HG03342 (cell line): ENCODE measurements around the gene ARFGAP3.

ENCODE experiments used
- ATAC-seq: cut with Tn5 transposase; IDR thresholded peaks from one replicate; pipeline ENCODE4 v1.9.1; 2021; ENCODE audit warnings: mild to moderate bottlenecking, moderate library complexity; ENCODE audit not compliant: unreplicated experiment

ARFGAP3 gene

DNA sequence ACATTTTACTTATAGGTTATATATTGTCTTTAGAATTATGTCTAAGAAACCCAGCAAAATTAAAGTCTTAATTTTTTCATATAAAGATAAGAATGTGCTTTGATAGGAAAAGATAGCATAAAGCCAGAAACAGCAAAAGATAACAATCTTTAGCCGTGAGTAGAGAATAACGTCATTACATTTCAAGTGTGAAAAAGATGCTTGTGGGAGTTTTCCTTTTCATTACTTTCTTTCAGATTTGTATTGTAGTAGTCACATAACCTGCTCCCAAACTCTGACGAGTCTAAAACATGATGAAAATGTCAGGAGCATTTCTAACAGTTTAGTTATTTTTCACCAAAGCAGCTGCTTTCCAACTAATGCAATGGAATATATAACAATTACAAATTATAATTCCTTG, 31.3 kb downstream of the ARFGAP3 start:
- ATAC-seq = no peak

DNA sequence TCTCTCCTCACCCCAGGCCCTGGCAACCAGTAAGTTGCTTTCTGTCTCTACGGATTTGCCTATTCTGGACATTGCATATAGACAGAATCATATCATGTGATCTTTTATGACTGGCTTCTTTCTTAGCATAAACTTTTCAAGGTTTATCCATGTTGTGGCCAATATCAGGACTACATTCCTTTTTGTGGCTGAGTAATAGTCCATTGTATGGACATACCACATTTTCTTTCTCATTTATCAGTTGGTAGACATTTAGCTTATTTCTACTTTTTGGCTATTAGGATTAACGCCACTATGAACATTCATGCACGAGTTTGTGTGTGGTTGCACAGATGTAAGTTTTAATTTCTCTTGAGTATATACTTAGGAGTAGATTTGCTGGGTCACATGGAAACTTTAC, 35.7 kb downstream of the ARFGAP3 start:
- no peak for ATAC-seq

DNA sequence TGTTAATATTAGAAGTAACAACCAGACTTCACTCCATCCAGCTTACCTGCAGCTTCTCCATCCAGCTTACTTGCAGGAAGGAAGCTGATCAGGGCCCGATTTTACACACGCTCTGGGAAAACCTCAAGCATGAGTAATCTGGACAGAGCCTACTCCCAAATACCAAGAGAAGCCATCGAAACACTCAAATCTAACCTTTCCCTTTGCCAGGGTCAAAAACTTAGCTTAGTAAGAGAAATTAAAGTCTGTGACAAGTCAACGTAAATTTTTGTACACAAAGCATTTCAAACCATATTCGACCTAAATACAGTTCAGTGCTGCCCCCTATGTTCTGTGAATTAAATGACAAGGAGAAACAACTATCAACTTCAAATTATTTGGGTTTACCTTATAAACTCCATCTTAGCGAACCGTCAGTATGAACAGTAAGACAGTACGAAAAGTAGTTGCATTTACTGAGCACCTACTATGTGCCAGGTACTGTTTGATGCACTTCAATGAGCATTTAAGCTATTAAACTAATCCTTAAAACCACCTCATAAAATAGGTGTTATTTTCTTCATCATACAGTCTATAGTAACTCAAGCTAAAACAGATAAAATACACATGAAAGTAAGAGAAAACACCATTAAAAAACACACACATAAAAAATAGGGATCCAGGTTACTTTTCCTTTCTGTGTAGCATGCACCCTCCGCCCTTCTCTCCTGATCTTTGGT, 36.9 kb downstream of the ARFGAP3 start:
- no peak for ATAC-seq

- ATAC-seq = no peak
Measured at GRCh38 chr22:42819412-42820044, 37.5 kb downstream of the ARFGAP3 start.

GRCh38 chr22:42817556-42817955, 39.5 kb downstream of the ARFGAP3 start:
- ATAC-seq = no peak

GRCh38 chr22:42816336-42816735, 40.7 kb downstream of the ARFGAP3 start:
- no peak for ATAC-seq

- ATAC-seq = no peak
Measured at GRCh38 chr22:42814616-42815015, 42.5 kb downstream of the ARFGAP3 start.

DNA sequence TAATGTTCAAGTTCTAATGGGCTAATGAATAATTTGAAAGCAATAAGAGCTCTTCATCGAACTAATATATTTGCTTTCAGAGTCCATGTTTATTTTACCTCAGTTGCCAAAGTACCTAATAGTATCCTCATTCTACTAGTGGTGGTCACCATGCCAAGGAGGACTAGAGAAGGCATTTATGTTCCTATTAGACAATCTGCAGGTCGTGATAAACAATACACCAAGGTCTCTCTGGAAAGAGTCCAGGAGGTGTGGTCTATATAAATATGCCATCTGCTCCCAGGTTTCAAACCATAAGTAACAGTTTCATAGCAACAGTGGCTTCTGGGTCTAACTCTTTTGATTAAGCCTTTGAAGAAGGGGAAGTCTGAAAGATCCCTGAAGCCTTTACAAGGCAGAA, 42.9 kb downstream of the ARFGAP3 start:
- no peak for ATAC-seq

- ATAC-seq = no peak
Measured at GRCh38 chr22:42813501-42813900, 43.6 kb downstream of the ARFGAP3 start.

- no peak for ATAC-seq
Measured at GRCh38 chr22:42811459-42811858, 45.6 kb downstream of the ARFGAP3 start.

DNA sequence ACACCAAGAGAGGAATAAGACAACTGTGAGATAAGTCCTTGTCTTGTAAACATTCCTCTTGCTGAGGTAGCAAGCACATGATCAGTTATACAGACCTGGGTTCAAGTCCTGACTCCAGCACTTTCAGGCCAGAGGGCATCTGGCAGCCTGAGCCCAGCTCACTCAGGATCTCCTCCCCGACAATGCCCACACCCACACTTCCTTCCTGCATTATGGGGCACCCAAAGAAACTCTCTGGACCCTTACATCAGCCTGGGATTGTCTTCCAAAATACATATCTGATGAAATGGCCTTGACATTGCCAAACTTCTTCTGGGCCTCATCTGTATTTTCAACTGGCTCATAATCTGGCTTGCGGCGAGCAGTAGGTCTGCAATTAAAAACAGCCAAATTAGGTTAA, 48.6 kb downstream of the ARFGAP3 start:
- ATAC-seq = no peak

DNA sequence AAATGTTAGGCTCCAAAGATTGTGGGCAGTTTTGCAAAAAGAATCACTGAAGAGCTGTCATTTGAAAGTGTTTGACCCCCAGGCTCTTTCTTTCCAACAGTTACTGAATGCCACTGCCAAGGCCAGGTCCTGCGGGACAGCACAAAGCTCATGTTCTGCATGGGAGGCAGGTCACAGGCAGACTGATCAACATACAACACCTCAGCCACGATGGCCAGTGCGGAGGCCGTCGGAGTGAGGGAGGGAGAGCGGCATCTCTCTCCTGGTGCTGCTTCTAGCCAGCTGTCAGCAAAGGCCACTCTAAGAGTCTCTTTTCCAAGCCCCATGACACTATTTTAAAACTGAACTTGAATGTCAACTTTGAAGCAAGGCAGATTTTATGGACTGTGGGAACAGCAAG, 49.9 kb downstream of the ARFGAP3 start:
- ATAC-seq = no peak

DNA sequence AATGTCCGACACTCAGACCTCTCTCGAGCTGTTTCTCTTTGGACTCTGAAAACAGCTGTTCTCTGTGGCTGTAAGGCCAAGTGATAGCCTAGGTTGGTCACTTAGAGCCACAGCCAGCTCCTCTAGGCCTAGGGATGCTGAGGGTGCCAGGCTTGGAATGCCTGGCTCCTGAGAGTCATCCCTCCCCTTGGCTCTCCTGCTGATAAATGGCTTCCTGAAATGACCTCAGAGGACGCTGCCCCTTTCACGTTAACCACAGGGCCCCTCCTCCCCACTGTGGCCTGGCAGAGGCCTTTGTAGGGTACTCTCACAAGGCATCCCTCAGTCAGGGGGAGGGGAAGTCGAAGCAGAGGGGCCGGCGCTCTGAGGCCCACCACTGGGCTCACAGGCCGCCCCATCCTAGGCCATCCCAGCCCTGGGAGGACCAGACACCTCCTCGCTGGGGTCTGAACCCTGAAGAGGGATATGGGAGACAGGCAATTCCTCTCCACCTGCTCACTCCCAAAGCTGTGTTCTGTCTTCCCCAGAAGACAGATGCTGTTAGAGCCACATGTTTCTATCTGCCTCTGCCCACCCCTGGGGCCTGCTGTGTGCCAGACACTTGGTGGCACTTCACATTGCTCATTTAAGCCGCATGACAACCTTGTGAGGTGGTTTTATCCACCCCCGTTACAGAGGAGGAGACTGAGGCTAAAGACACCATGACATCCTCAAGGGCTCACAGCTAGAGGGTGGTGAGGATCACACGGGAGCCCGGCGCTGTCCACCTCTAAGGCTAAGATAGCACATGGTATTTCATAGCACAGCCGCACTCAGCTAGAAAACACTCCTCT, 50.9 kb downstream of the ARFGAP3 start:
- ATAC-seq = no peak

GRCh38 chr22:42805016-42805997, 51.8 kb downstream of the ARFGAP3 start:
- no peak for ATAC-seq

GRCh38 chr22:42803389-42803788, 53.7 kb downstream of the ARFGAP3 start:
- no peak for ATAC-seq

DNA sequence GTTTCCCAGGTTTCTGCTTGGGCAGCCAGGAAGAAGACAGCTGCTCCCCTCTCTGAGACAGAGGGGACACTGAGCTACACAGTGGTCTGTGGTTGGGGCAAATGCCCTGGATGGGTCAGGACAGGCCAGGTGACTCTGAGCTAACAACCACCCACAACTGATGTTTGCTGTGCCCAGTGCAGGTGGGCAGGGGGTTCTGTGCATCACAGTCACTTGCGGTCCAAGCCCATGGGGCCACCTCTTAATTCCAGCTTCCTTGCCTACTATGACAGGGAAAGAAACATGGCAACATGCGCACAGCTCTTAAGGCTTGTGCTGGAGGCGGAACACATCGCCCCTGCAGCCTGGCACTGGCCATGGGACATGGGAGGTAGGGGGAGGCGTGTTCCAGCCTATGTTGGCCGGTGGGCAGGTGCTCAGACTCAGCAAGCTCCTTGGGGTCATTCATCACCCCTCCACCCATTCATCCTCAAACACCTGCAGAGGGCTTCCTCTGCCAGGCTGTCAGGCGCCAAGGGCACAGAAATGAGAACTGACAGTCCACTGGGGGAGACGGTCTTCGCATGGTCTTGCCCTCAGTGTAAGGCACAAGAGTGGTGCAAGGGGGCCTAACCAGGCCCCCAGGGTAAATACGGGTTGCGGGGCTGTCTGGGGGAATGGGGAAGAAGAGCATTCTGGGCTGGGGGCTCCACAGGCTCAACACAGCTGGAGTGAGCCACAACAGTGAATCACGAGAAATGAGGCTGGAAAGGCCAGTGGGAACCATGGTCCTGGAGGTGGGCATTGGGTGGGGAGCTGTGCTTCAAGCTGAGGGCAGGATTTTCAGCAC, 55.6 kb downstream of the ARFGAP3 start:
- ATAC-seq = no peak

- no peak for ATAC-seq
Measured at GRCh38 chr22:42800451-42801251, 56.4 kb downstream of the ARFGAP3 start.

DNA sequence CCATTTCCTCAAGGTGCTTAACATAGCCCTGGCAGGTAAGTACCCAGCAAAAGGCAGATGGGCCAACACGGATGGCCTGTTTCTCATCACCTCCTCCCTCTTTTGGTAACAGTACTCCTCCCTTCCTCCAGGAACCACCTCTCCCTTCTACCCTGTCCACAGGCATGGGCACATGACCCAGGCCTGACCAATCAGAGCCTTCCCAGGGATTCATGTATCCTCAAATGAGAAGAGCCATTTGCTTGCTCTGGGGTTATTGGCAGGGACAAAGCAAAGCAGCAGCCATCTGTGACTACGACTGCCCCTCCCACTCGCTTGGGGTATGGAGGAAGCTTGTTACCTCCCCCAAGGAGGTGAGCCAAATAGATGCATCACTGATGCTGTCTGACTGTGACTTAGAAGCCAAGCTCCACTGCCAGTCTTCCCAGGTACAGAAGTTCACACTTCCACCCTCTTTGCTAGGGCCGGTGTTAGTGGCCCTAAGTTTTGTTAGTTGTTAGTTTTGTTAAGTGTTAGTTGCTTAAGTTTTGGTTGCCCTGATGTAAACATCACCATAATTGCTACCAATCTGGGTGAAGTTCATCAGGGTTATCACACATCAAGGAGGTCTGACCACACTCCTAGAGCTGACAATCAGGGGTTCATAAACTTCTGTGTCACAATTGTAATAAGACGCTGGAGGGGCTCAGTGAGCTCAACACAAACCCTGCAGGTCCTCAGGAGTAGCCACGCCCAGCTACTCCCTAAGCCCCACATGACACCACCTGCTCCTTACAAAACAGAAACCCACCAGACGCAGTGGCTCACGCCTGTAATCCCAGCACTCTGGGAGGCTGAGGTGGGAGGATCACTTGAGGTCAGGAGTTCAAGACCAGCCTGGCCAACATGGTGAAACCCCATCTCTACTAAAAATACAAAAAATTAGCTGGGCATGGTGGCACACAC, 57.3 kb downstream of the ARFGAP3 start:
- no peak for ATAC-seq
